GM23248 (cell line): ENCODE measurements around the gene PPP2R5C.

Experiments
- EZH2 ChIP-seq: fragments of 200-600 bp; sonication (generic); IDR thresholded peaks from 2 replicates; pipeline ENCODE4 v1.6.1; 2018; ENCODE audit warnings: antibody characterized with exemption, mild to moderate bottlenecking; ENCODE audit not compliant: insufficient read depth, poor library complexity, severe bottlenecking
- EZH2phosphoT487 ChIP-seq: fragments of 200-600 bp; sonication (generic); IDR thresholded peaks from 2 replicates; pipeline ENCODE4 v1.6.1; 2018; ENCODE audit warnings: antibody characterized with exemption, moderate library complexity, mild to moderate bottlenecking, low read depth; ENCODE audit not compliant: insufficient read depth

DNA sequence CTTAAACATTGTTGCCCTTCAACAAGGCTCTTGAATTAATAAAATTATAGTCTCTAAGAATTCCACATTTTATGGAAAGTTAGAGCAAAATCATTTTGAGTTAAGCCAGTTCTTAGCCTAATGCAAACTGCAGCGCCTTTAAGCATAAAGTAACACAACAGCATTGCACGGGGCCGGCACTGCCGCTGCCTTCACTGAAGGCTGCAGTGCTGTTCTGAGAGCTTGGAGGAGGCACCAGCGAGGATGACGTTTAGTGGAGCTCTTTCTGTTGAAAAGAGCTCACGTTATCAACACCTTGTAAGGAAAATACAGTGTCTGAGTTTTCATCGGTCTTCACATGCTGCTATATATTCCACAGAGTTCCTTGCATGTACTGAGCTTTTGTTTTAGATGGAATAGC, 164.6 kb downstream of the PPP2R5C start:
- no peak for TF ChIP-seq EZH2
- no peak for TF ChIP-seq EZH2phosphoT487
